Erythroblast (primary cell): ENCODE results near the gene ERVFRD-1.
A peak's percentile ranks its signal among the peaks of the same experiment; 100 is the strongest.
"Not testable (repeated sequence)": the region's sequence is repeated elsewhere in the genome, so short reads cannot be mapped to it uniquely, and the experiment has no call there.

Experiments used
- DNase-seq, 2 experiments: peaks; one replicate each; lab custom pipeline; 2025; lab: John Stamatoyannopoulos, UW
- GATA1 ChIP-seq: IDR thresholded peaks from 2 replicates; pipeline ENCODE4 v1.6.1; 2011; ENCODE audit warnings: low read depth, mild to moderate bottlenecking, control low read depth, low read length, moderate library complexity
- POLR2A ChIP-seq: IDR thresholded peaks from 2 replicates; pipeline ENCODE4 v1.6.1; 2011; ENCODE audit warnings: mild to moderate bottlenecking, low read length

The ERVFRD-1 gene

DNA sequence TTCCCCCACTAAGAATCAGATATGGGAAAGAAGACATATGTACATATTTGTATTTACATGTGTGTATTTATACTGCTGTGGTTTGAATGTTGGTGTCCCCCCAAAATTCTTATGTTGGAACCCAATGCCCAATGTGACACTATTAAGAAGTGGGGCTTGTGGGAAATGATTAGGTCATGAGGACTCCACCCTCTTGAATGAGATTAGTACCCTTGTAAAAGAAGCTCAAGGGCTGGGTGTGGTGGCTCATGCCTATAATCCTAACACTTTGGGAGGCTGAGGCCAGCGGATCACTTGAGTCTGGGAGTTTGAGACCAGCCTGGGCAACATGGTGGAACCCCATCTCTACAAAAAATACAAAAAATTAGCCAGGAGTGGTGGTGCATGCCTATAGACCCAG, 21.8 kb downstream of the ERVFRD-1 start:
- peak; percentile 6 to 11 for DNase-seq
- TF ChIP-seq POLR2A: no peak
- TF ChIP-seq GATA1: no peak

DNA sequence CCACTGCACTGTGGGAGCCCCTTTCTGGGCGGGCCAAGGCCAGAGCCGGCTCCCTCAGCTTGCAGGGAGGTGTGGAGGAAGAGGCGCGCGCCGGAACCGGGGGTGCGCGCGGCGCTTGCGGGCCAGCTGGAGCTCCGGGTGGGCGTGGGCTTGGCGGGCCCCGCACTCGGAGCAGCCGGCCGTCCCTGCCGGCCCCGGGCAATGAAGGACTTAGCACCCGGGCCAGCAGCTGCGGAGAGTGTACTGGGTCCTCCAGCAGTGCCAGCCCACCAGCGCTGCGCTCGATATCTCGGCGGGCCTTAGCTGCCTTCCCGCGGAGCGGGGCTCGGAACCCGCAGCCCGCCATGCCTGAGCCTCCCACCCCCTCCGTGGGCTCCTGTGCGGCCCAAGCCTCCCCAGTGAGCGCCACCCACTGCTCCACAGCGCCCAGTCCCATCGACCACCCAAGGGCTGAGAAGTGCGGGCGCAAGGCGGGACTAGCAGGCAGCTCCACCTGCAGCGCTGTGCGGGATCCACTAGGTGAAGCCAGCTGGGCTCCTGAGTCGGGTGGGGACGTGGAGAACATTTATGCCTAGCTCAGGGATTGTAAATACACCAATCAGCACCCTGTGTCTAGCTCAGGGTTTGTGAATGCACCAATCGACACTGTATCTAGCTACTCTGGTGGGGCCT, 24.2 kb downstream of the ERVFRD-1 start:
- DNase-seq: not testable (repeated sequence)

- DNase-seq: no peak
- no peak for TF ChIP-seq GATA1
- no peak for TF ChIP-seq POLR2A
Observed at GRCh38 chr6:11085758-11086435, 25.6 kb downstream of the ERVFRD-1 start.

DNA sequence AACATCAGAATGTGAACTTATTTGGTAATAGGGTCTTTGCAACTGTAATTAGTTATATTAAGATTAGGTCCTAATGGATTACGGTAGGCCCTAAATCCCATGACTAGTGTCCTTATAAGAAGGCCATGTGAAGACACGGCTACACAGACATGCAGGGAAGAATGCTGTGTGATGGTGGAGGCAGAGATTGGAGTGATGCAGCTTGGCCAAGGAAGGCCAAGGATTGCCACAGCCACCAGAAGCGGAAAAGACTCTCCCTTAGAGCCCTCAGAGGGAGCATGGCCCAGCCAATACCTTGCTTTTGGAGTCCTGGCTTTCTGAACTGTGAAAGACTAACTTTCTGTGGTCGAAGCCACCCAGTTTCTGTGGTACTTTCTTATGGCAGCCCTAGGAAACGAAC, 27.6 kb downstream of the ERVFRD-1 start:
- TF ChIP-seq GATA1 (no peak), POLR2A (no peak)
- DNase-seq: no peak

DNA sequence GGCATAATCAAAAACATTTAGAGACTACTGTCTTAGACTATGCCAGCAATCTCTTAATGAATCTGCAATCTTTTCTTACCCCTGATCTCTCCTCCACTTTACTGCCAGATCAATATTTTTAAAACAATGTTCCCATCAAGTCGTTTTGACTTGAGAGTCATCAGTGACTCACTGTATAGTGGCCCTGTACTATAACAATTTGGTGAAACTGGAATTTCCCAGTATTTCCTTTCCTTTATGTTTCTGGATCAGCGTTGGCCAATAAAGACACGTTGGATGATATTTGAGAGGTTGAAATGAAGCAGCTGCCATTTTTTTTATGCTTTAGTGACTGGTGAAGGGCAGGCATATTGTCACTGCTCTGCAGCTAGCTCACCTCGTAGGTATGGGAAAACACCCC, 28.0 kb downstream of the ERVFRD-1 start:
- DNase-seq: no peak
- TF ChIP-seq GATA1 (no peak), POLR2A (no peak)

GRCh38 chr6:11080296-11080695, 31.2 kb downstream of the ERVFRD-1 start:
- no peak for TF ChIP-seq POLR2A
- no peak for DNase-seq

GRCh38 chr6:11078266-11078665, 33.3 kb downstream of the ERVFRD-1 start:
- TF ChIP-seq POLR2A: no peak
- TF ChIP-seq GATA1: no peak
- DNase-seq: no peak

- no peak for DNase-seq
Observed at GRCh38 chr6:11076540-11076939, 35.0 kb downstream of the ERVFRD-1 start.

GRCh38 chr6:11072101-11072500, 39.4 kb downstream of the ERVFRD-1 start:
- TF ChIP-seq GATA1 (no peak), POLR2A (no peak)
- no peak for DNase-seq

More at GRCh38 chr6:11076540-11076939, 35.0 kb downstream of the ERVFRD-1 start:
- TF ChIP-seq GATA1: no peak
- TF ChIP-seq POLR2A: no peak

DNA sequence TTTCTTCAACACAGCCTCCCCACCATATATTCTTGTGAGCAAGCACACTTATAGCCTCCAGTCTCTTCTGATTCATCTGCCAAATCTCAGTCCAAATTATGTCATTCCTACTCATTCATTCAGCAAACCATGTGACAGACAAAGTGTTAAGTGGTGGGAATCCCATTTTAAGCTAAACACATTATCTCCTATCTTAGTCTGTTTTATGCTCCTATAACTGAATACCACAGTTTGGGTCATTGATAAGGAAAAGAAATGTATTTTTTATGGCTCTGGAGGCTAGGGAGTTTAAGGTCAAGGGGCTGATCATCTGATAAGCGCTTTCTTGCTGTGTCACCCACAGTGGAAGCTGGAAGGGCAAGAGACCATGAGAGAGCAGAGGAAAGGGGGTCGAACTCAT, 41.8 kb downstream of the ERVFRD-1 start:
- no peak for TF ChIP-seq GATA1
- no peak for TF ChIP-seq POLR2A
- peak; percentile 36 to 65 for DNase-seq

- no peak for TF ChIP-seq POLR2A
- no peak for TF ChIP-seq GATA1
- DNase-seq: peak in 1 of 2 experiments; percentile 7
Observed at GRCh38 chr6:11067348-11067747, 44.2 kb downstream of the ERVFRD-1 start.

- DNase-seq: no peak
- TF ChIP-seq POLR2A (no peak), GATA1 (no peak)
Observed at GRCh38 chr6:11066505-11067347, 44.8 kb downstream of the ERVFRD-1 start.

DNA sequence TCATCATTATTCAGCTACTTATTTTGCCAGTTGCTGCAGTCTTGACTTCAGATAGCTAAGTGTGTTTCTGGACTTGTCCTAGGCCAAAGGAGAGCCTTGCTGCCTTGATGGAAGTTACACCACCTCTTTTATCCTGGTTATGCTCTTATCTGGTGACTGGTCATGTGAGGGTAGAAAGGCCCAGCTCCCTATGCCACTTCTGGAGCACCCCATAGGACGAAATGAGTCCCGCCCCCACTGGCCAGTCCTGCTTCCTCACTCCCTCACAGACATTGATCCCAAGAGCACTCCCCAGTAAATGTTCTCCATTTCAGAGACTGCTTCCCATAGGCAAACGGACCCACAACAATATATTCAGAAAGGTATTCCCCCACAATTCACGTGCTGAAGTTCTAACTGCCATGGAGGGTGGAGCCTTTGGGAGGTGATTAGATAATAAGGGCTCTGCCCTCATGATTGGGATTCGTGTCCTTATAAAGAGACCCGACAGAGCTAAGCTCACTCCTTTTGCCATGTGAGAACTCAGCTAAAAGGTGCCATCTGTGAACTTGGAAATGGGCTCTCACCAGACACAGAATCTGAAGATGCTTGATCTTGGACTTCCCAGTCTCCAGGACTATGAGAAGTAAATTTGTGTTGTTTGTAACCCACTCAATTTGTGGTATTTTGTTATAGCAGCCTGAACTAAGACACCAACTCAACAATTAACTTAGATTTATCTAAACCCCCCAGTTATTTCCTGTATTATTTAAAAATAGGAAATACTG, 45.9 kb downstream of the ERVFRD-1 start:
- peak in 1 of 2 experiments; percentile 23 for DNase-seq
- TF ChIP-seq GATA1 (no peak), POLR2A (no peak)
